Endodermal cell (in vitro differentiated cells): ENCODE measurements around the gene ZCWPW1. TPM values are rescaled to one million over a fixed set of nuclear protein-coding genes. Genes with fewer than 3 reads are reported as not detected.

Source experiments
- DNase-seq: peaks from one replicate; pipeline ENCODE4 v3.0.0-alpha.2; 2017
- H3K27ac ChIP-seq: 2 replicates; pipeline ENCODE4 v1.5.1; 2013; ENCODE audit warnings: mild to moderate bottlenecking, low read depth, low read length, moderate library complexity
- H3K27me3 ChIP-seq: 2 replicates; pipeline ENCODE4 v1.6.1; 2013; ENCODE audit warnings: mild to moderate bottlenecking, low read length, moderate library complexity; ENCODE audit not compliant: insufficient read depth, control insufficient read depth, poor library complexity, severe bottlenecking
- H3K36me3 ChIP-seq: 2 replicates; pipeline ENCODE4 v1.7.0; 2013; ENCODE audit warnings: mild to moderate bottlenecking, low read length, moderate library complexity; ENCODE audit not compliant: control insufficient read depth, insufficient read depth
- H3K4me1 ChIP-seq: one replicate; pipeline ENCODE4 v1.7.0; 2013; ENCODE audit warnings: low read length; ENCODE audit not compliant: control insufficient read depth, insufficient read depth
- H3K4me3 ChIP-seq: 2 replicates; pipeline ENCODE4 v1.5.1; 2013; ENCODE audit warnings: mild to moderate bottlenecking, low read length, moderate library complexity
- H3K9ac ChIP-seq: 2 replicates; pipeline ENCODE4 v1.6.1; 2013; ENCODE audit warnings: mild to moderate bottlenecking, low read length, moderate library complexity; ENCODE audit not compliant: poor library complexity, severe bottlenecking; ENCODE audit errors: extremely low read depth
- H3K9me3 ChIP-seq: 2 replicates; pipeline ENCODE4 v1.6.1; 2013; ENCODE audit warnings: mild to moderate bottlenecking, low read length, moderate library complexity; ENCODE audit not compliant: control insufficient read depth
- H3K27ac Mint-ChIP-seq: 2 replicates; pipeline ENCODE4 v1.8.0; 2020; ENCODE audit warnings: mixed read lengths
- H3K27me3 Mint-ChIP-seq: 2 replicates; pipeline ENCODE4 v1.8.0; 2021; ENCODE audit warnings: mild to moderate bottlenecking, mixed read lengths; ENCODE audit not compliant: insufficient read depth
- H3K36me3 Mint-ChIP-seq: 2 replicates; pipeline ENCODE4 v1.8.0; 2020; ENCODE audit warnings: low read depth, mixed read lengths
- H3K4me1 Mint-ChIP-seq: 2 replicates; pipeline ENCODE4 v1.8.0; 2020; ENCODE audit warnings: mixed read lengths
- H3K4me3 Mint-ChIP-seq: 2 replicates; pipeline ENCODE4 v1.8.0; 2020; ENCODE audit warnings: mild to moderate bottlenecking, moderate library complexity, mixed read lengths
- H3K9me3 Mint-ChIP-seq: 2 replicates; pipeline ENCODE4 v1.8.0; 2020; ENCODE audit warnings: mild to moderate bottlenecking, mixed read lengths
- CTCF ChIP-seq: fragments of 200-600 bp; sonication (generic); conservative IDR thresholded peaks from 2 replicates; pipeline ENCODE4 v1.5.0; 2021; ENCODE audit warnings: antibody characterized with exemption, mild to moderate bottlenecking
- whole genome bisulfite sequencing, 2 experiments: methylation state at CpG; one replicate each; pipeline versions ENCODE4 v1.1.5 to v1.1.7; 2013; ENCODE audit warnings: missing lambda C conversion rate in 2 of 2, mixed read lengths in 1 of 2; ENCODE audit not compliant: insufficient coverage in 1 of 2, insufficient read length in 1 of 2; 5-methylcytosine and 5-hydroxymethylcytosine counted together
- total RNA-seq, 2 donors: library from RNA; stranded (reverse); fragmentation: NEBNext Ultra II Directional in 1 of 2; extraction: Animal tissue kit (Norgen Biotek cat#: 25700) in 1 of 2; gene quantifications; 2 replicates in 1 of 2; 3 replicates in 1 of 2; pipeline ENCODE4 v1.2.1, GENCODE V29; 2021

ZCWPW1 gene
- total RNA-seq, 2 donors from 2014 or later: 1.9 to 2.3 TPM

GRCh38 chr7:100431286-100431735 lies 2.8 kb upstream of the ZCWPW1 start:
- no peaks in the 10 kb centered on the region for H3K27me3 ChIP-seq
- H3K4me1 ChIP-seq: peaks cover 24% of the 10 kb centered on the region
- H3K36me3 ChIP-seq: peaks cover 42% of the 10 kb centered on the region
- Mint-ChIP-seq H3K27me3 (peaks cover 12% of the 10 kb centered on the region), H3K4me3 (peak overlapping the region; percentile 89), H3K36me3 (peaks cover 38% of the 10 kb centered on the region), H3K9me3 (peaks cover 7% of the 10 kb centered on the region), H3K27ac (peak overlapping the region; percentile 93), H3K4me1 (peaks cover 43% of the 10 kb centered on the region)
- H3K4me3 ChIP-seq: peak overlapping the region; percentile 97
- DNase-seq: peak; percentile 49
- WGBS, 2 experiments: 93 to 96% methylated on average over 13 to 23 of the region's 23 CpGs
- peak overlapping the region; percentile 4 for H3K27ac ChIP-seq
- TF ChIP-seq CTCF: no peak
- H3K9ac ChIP-seq: peak overlapping the region; percentile 94
- no peaks in the 10 kb centered on the region for H3K9me3 ChIP-seq

- Mint-ChIP-seq H3K36me3 (peaks cover 38% of the 10 kb centered on the region), H3K9me3 (peaks cover 7% of the 10 kb centered on the region), H3K4me3 (peak overlapping the region; percentile 89), H3K27me3 (peaks cover 16% of the 10 kb centered on the region), H3K27ac (peak overlapping the region; percentile 91), H3K4me1 (peaks cover 43% of the 10 kb centered on the region)
- peak overlapping the region; percentile 94 for H3K9ac ChIP-seq
- H3K4me1 ChIP-seq: peaks cover 24% of the 10 kb centered on the region
- WGBS, 2 experiments: 51 to 61% methylated on average over 9 to 31 of the region's 31 CpGs
- H3K4me3 ChIP-seq: peak overlapping the region; percentile 97
- no peak for TF ChIP-seq CTCF
- peak overlapping the region; percentile 100 for H3K27ac ChIP-seq
- H3K9me3 ChIP-seq: no peaks in the 10 kb centered on the region
- peak; percentile 58 for DNase-seq
- H3K36me3 ChIP-seq: peaks cover 42% of the 10 kb centered on the region
- no peaks in the 10 kb centered on the region for H3K27me3 ChIP-seq
Measured at GRCh38 chr7:100430493-100431285, 2.2 kb upstream of the ZCWPW1 start.

- H3K9me3 ChIP-seq: no peaks in the 10 kb centered on the region
- Mint-ChIP-seq H3K9me3 (peaks cover 7% of the 10 kb centered on the region), H3K36me3 (peaks cover 36% of the 10 kb centered on the region), H3K4me1 (peaks cover 38% of the 10 kb centered on the region), H3K27me3 (peaks cover 16% of the 10 kb centered on the region), H3K27ac (peak within 1 kb of the TSS; percentile 100), H3K4me3 (peak within 1 kb of the TSS; percentile 89)
- H3K4me3 ChIP-seq: peak within 1 kb of the TSS; percentile 97
- H3K36me3 ChIP-seq: peaks cover 41% of the 10 kb centered on the region
- no peaks in the 10 kb centered on the region for H3K27me3 ChIP-seq
- H3K9ac ChIP-seq: peak within 1 kb of the TSS; percentile 94
- no peak for TF ChIP-seq CTCF
- 0% methylated on average over 47 to 93 of the region's 95 CpGs for WGBS, 2 experiments
- peaks cover 24% of the 10 kb centered on the region for H3K4me1 ChIP-seq
- peak; percentile 97 for DNase-seq
- peak within 1 kb of the TSS; percentile 100 for H3K27ac ChIP-seq
Measured at GRCh38 chr7:100429637-100430492, 1.4 kb upstream of the ZCWPW1 start, which contains the start of gene MEPCE. MEPCE (plus strand) TSS chr7:100429831; CDS start chr7:100430019, 188 bp downstream.
